ENCODE data around the gene EIF4EBP2. TPM values are rescaled to one million over a fixed set of nuclear protein-coding genes. Genes with fewer than 3 reads are reported as not detected.
A peak's percentile ranks its signal among the peaks of the same experiment; 100 is the strongest.

The EIF4EBP2 gene
- total RNA-seq, 4 donors from 2014 or later = 55.6 to 71.2 (median 67.6) TPM

GRCh38 chr10:70445718-70446657 is 42.0 kb downstream of the EIF4EBP2 start:
- no peaks in the 10 kb centered on the region for H3K9me3 ChIP-seq
- WGBS, 2 donors = 71 to 80% methylated on average over 8 of the region's 8 CpGs
- H3K4me1 ChIP-seq = peaks cover 4 to 6% of the 10 kb centered on the region in 2 donors
- H3K36me3 ChIP-seq = no peaks in the 10 kb centered on the region
- intact Hi-C loops (cut with DNase I) = no loop called here
- no peak for DNase-seq
- H3K4me3 ChIP-seq (replicated peaks in 1 of 3) = no peak overlapping the region
- H3K27ac ChIP-seq = no peak overlapping the region
- peaks cover 6% of the 10 kb centered on the region for H3K27me3 ChIP-seq
- TF ChIP-seq POLR2A (IDR thresholded peaks at IDR 0.05) = no peak
- TF ChIP-seq, protein P1, sequence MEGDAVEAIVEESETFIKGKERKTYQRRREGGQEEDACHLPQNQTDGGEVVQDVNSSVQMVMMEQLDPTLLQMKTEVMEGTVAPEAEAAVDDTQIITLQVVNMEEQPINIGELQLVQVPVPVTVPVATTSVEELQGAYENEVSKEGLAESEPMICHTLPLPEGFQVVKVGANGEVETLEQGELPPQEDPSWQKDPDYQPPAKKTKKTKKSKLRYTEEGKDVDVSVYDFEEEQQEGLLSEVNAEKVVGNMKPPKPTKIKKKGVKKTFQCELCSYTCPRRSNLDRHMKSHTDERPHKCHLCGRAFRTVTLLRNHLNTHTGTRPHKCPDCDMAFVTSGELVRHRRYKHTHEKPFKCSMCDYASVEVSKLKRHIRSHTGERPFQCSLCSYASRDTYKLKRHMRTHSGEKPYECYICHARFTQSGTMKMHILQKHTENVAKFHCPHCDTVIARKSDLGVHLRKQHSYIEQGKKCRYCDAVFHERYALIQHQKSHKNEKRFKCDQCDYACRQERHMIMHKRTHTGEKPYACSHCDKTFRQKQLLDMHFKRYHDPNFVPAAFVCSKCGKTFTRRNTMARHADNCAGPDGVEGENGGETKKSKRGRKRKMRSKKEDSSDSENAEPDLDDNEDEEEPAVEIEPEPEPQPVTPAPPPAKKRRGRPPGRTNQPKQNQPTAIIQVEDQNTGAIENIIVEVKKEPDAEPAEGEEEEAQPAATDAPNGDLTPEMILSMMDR (IDR thresholded peaks at IDR 0.05) = no peak

DNA sequence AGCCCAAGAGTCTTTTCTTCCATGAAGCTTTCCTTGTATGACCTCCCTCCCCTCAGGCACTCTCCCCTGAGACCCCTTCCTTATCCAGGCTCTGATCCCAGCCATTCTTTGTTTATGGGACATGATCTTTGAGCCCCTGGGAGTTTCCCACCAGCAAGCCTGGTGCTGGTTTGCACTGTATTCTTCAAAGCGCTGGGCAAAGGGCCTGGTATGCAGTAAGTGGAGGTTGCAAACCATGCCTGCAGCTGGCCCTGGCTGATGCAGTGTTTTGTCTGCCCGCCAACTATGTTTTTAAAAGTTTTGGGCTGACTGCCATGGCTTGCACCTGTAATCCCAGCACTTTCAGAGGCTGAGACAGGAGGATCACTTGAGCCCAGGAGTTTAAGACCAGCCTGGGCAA is 44.3 kb downstream of the EIF4EBP2 start:
- Histone ChIP-seq H3K4me3 (replicated peaks in 1 of 3) (no peak overlapping the region), H3K36me3 (no peaks in the 10 kb centered on the region), H3K27ac (no peak overlapping the region), H3K27me3 (no peaks in the 10 kb centered on the region), H3K9me3 (no peaks in the 10 kb centered on the region), H3K4me1 (no peaks in the 10 kb centered on the region)
- 45 to 50% methylated on average over 2 of the region's 2 CpGs for WGBS, 2 donors
- DNase-seq = peak in 1 of 2 donors; percentile 15
- no peak for TF ChIP-seq POLR2A (IDR thresholded peaks at IDR 0.05)
- TF ChIP-seq, protein P1 (IDR thresholded peaks at IDR 0.05) = no peak
- intact Hi-C loops (cut with DNase I) = no loop called here

GRCh38 chr10:70455213-70455630 is 51.3 kb downstream of the EIF4EBP2 start:
- Histone ChIP-seq H3K9me3 (no peaks in the 10 kb centered on the region), H3K27me3 (no peaks in the 10 kb centered on the region), H3K4me1 (peaks cover 5 to 11% of the 10 kb centered on the region in 2 donors), H3K27ac (no peak overlapping the region), H3K4me3 (replicated peaks in 1 of 3) (no peak overlapping the region), H3K36me3 (no peaks in the 10 kb centered on the region)
- WGBS, 2 donors = 56 to 63% methylated on average over 5 to 6 of the region's 6 CpGs
- intact Hi-C loops (cut with DNase I) = no loop called here
- TF ChIP-seq, protein P1 (IDR thresholded peaks at IDR 0.05) = no peak
- DNase-seq = no peak

GRCh38 chr10:70456164-70456563 is 52.2 kb downstream of the EIF4EBP2 start:
- WGBS, 2 donors = 81 to 84% methylated on average over 8 of the region's 8 CpGs
- Histone ChIP-seq H3K4me1 (peaks cover 5 to 11% of the 10 kb centered on the region in 2 donors), H3K36me3 (no peaks in the 10 kb centered on the region), H3K27me3 (no peaks in the 10 kb centered on the region), H3K9me3 (no peaks in the 10 kb centered on the region), H3K4me3 (replicated peaks in 1 of 3) (no peak overlapping the region), H3K27ac (no peak overlapping the region)
- TF ChIP-seq, protein P1 (IDR thresholded peaks at IDR 0.05) = no peak
- TF ChIP-seq POLR2A (IDR thresholded peaks at IDR 0.05) = no peak
- DNase-seq = no peak
- intact Hi-C loops (cut with DNase I) = no loop called here

DNA sequence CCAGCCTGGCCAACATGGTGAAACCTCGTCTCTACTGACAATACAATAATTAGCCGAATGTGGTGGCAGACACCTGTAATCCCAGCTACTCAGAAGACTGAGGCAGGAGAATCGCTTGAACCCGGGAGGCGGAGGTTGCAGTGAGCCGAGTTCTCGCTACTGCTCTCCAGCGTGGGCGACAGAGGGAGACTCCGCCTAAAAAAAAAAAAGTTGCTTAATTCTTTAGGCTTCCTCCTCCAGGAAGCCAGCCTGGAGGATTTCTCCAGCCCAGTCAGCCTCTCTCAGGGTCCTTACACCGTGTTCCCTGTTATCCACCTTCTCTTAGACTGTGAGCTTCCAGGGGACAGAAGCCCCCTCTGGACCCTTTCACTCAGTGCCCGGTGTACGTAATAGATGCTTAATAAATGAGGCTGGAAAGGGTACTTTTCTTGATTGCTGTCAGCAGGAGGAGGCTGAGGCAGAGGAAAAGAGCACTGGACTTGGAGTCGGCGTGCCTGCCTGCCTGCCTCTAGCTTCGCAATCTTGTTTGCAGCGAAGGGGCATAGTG is 53.9 kb downstream of the EIF4EBP2 start:
- 40 to 53% methylated on average over 13 to 17 of the region's 17 CpGs for WGBS, 2 donors
- no peaks in the 10 kb centered on the region for H3K27me3 ChIP-seq
- H3K9me3 ChIP-seq = no peaks in the 10 kb centered on the region
- peaks cover 10 to 16% of the 10 kb centered on the region in 2 donors for H3K4me1 ChIP-seq
- H3K36me3 ChIP-seq = no peaks in the 10 kb centered on the region
- no peak for TF ChIP-seq POLR2A (IDR thresholded peaks at IDR 0.05)
- TF ChIP-seq, protein P1 (IDR thresholded peaks at IDR 0.05) = no peak
- DNase-seq = no peak
- intact Hi-C loops (cut with DNase I) = no loop called here
- H3K4me3 ChIP-seq (replicated peaks in 1 of 3) = peak overlapping the region in 1 of 3 donors; percentile 18
- no peak overlapping the region for H3K27ac ChIP-seq

Measured in thyroid gland (tissue), 4 donors.